Globus pallidus (tissue), 1 donor: ENCODE measurements around the gene GHRH.

Experiments used
- DNase-seq: peaks from one replicate; pipeline ENCODE4 v3.0.0-alpha.2; 2015; ENCODE audit warnings: low spot score

Gene GHRH, protein sequence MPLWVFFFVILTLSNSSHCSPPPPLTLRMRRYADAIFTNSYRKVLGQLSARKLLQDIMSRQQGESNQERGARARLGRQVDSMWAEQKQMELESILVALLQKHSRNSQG

GRCh38 chr20:37261714-37262113 is at the start of gene GHRH:
Gene GHRH (minus strand): TSS chr20:37261814. CDS start chr20:37256889, 4,925 bp downstream.
- no peak for DNase-seq

- no peak for DNase-seq
Measured at GRCh38 chr20:37310951-37311350, 49.3 kb upstream of the GHRH start.

- DNase-seq, result no peak
Measured at GRCh38 chr20:37309936-37310590, 48.4 kb upstream of the GHRH start.

DNA sequence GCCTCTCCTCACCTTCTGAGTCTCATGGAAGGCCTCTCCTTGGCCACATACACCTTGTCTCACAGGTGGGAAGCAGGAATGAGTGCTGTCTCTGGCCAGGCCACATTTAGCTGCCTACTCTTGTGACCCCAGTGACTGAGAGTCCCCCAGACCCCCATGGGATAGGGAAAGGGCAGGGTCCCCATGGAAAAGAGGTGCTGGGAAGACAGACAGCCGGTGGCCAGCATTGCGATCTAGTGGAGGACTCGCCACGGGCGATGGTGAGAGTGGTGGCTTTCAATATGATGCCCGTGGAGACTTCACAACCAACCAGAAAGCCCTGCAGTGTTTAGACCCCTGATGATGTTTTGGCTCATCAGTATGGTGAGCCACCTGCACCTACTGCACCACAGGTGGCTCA is 47.7 kb upstream of the GHRH start:
- no peak for DNase-seq

DNA sequence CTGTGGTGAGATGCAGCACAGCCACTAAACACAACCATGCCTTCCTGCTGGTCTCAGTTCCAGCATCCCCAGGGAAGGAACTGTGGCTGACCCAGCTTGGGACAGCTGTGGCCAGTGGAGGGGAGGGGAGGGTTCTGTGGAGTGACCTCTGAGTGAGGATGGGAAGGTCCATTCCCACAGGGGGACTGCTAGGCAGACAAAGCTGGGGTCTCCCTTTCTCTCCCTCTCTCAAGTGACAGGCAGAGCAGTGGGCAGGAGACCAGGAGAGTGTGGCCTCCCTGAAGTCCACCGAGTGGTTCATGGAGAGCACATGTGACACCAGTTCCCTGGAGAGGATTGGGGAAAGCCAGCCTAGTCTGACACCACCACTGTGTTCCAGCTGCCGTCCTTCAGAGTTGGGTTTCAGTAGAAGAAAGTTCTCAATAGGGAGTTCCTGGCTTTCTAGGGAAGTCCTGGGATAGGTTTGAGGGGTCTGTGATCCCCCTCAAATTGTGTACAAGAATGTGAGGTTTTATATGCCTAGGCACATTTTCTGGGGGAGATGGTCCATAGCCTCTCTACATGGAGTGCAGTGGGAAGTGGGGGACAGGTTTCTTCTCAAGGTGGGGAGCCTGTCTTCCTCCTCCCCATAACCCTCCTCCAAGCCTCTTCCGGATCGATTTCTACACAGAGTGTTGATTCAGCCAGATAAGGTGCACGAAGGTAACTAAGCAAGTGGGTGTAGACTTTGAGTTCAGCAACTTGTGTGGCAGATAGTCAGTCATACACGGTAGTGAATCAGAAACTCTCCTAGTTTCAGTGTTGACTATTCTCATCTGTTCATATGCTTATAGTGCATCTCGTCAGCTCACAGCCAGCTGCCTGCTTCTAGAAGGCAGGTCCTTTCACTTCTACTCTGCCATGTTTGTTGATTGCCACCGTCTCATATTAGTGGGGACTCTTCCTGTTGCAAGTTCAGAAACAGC is 46.8 kb upstream of the GHRH start:
- no peak for DNase-seq

DNA sequence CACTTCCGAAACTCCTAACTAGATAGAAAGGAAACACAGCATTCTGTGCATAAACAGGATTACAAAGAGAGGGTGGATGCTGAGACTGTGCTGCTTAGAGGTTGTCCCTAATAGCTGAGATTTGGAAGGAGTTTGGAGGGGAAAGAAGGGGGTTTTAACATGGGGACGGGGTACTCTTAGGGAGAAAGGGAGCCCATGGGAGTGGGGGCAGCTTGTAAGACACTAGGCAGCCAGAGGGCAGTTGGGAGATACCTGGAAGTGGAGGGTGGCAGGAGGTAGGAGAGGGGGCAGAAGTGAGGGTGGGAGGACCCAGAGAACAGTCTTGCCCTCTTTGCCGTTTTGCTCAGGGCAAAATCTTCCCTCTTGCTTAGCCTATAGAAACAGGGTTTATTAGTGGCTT is 44.2 kb upstream of the GHRH start:
- no peak for DNase-seq

GRCh38 chr20:37305079-37305478 is 43.5 kb upstream of the GHRH start:
- DNase-seq, result no peak

- DNase-seq, result no peak
Measured at GRCh38 chr20:37303637-37304036, 42.0 kb upstream of the GHRH start.

DNA sequence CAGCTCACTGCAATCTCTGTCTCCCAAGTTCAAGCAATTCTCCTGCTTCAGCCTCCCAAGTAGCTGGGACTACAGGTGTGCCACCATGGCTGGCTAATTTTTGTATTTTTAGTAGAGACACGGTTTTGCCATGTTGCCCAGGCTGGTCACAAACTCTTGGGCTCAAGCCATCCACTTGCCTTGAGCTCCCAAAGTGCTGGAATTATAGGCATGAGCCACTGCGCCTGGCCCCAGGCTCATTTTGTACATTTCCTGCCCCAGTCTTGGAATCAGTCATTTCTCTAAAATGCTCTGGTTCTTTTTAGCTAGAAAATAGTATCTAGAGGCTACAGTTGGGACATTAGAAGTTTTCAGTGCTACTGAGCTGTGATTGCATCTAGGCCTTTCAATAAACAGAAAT is 41.4 kb upstream of the GHRH start:
- no peak for DNase-seq

- DNase-seq, result no peak
Measured at GRCh38 chr20:37301558-37301957, 39.9 kb upstream of the GHRH start.

DNA sequence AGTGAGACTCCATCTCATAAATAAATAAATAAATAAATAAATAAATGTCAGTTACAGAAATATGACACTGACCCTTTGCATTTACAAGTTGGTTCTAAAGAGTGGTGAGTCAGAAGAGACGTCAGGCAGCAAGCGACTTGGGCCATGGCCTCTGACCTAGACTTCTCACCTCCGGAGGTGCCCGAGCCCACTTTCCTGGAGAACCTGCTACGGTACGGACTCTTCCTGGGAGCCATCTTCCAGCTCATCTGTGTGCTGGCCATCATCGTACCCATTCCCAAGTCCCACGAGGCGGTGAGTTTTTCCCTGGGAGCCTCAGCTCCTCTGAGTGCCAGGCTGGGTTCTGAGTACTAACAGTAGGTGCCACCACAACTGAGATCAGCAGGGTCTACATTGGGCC is 39.5 kb upstream of the GHRH start:
- DNase-seq, result no peak

DNA sequence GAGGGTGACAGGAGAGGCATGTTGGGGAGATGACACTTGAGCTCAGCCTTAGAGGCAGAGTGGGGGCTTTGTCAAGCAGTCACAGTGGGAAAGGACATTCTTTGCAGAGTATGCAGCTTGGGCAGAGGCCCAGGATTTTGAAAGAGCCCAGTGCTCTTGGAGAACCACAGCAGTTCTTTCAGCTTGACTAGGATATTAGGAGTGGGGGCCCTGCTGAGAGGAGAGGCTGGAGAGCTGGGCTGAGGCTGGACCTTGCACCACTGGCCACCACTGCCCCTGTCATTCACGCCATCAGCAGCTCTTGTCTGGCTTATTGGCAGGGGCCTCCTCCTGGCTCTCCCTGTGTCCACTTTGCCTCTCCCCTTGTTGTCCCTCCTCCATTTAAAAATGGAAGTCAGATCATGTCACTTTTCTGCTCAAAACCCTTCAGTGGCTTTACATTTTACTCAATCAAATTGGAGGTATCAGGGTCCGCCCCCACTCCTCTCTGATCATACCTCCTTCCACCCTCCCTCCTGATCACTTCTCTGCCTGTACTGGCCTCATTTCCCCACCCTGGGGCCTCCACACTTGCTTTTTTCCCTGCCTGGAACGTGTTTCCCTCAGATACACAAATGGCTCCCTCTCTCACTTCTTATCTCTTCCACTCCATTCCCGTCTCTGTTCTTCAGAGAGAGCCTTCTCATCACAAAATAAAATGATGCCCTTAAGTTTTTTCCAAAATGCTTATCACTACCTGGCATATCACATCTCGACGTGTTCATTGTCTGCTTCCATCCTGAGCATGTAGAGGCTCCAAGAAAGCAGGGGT is 38.3 kb upstream of the GHRH start:
- peak; percentile 37 for DNase-seq

- no peak for DNase-seq
Measured at GRCh38 chr20:37298190-37298939, 36.8 kb upstream of the GHRH start.

DNA sequence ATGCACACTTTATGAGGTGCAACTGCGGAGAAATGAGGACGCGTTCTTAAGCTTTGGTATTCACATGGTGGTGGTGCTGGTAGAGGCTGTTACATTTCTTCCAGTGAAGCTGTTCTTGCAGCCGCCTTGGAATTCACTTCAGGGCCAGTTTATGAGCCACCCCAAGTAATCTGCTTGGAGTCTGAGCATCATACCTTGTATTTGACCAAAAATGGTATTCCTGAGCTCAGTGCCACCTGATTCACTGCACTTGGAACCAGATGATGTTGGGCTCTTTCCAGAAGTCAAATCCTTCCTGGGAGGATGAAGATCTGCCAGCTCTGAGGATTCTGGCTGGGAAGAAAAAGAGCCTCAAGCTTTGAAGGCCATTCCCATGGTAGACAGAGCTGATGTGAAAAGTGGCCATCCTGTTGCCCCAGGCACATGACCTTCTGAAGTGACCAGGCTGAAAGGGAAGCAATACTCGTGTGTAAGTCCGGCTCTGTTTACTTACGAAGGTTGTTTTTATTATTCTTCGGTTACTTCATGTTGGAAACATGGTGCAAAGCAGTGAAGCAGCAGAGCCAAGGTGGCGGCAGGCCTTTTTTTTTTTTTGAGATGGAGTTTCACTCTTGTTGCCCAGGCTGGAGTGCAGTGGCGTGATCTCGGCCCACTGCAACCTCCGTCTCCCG is 35.6 kb upstream of the GHRH start:
- DNase-seq, result no peak

- DNase-seq, result no peak
Measured at GRCh38 chr20:37296371-37296770, 34.8 kb upstream of the GHRH start.

DNA sequence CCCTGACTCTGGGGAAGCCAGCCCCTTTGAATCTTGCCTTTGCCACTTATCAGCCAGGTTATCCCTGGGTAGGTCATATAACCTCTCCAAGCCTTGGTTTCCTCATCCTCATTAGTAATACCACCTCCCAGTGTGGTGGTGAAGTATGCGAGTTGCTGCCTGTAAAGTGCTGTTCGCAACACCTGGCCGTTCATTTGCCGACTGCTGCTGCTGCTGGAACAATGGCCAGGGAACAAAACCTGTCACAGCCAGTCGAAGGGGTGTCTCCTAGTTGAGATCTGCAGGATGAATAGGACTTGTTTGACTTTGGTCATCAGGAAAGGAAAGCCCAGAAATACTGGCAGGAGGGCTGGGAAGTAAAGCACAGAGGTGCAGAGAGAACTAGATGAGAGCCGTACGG is 34.0 kb upstream of the GHRH start:
- no peak for DNase-seq

DNA sequence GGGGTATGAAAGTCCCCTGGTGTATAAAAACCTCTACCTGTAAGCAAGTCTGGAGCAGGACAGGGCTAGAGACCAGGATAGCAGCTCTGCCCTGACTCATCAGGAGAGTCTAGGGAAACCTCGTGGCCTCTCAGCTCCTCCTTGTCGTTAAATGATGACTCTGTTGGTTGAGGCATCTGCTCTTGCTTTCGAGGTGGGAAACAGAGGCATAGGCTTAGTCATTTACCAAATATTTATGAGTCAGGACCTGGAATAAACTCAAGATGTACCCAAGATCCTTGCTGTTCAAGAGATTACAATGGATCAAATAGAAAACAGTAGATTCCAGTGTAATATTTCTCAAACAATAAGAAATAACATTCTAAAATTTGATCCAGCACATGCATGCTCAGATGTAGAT is 33.4 kb upstream of the GHRH start:
- DNase-seq, result no peak

GRCh38 chr20:37294262-37294981 is 32.8 kb upstream of the GHRH start:
- peak; percentile 42 for DNase-seq

GRCh38 chr20:37293301-37293943 is 31.8 kb upstream of the GHRH start:
- no peak for DNase-seq

DNA sequence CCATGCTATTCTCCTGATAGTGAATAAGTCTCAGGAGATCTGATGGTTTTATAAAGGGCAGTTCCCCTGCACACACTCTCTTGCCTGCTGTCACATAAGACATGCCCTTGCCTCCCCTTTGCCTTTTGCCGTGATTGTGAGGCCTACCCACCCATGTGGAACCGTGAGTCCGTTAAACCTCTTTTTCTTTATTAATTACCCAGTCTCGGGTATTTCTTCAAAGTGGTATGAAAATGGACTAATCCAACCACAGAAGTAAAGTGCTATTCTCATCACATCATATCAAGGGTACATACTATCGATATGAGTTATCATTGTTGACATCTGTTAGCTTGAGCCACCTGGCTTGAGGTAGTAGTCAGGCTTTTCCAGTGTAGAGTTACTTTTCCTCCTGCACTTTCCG is 30.1 kb upstream of the GHRH start:
- DNase-seq, result no peak
